HPDE6-E6E7 (cell line): Measurements from ENCODE around the gene PHF3.
A peak's percentile ranks its signal among the peaks of the same experiment; 100 is the strongest.
"Not testable (repeated sequence)": the region's sequence is repeated elsewhere in the genome, so short reads cannot be mapped to it uniquely, and the experiment has no call there.

Experiments used
- DNase-seq: peaks from one replicate; pipeline ENCODE4 v3.0.0; 2011; ENCODE audit warnings: missing footprints; ENCODE audit errors: extremely low spot score

The PHF3 gene

GRCh38 chr6:63709148-63709547 is 73.5 kb downstream of the PHF3 start:
- no peak for DNase-seq

- DNase-seq, result no peak
Measured at GRCh38 chr6:63713332-63713731, 77.7 kb downstream of the PHF3 start.

- no peak for DNase-seq
Measured at GRCh38 chr6:63714091-63714490, 78.5 kb downstream of the PHF3 start.

GRCh38 chr6:63716169-63716568 is 80.6 kb downstream of the PHF3 start:
- DNase-seq, result no peak

- no peak for DNase-seq
Measured at GRCh38 chr6:63721181-63721580, 85.6 kb downstream of the PHF3 start.

GRCh38 chr6:63724721-63725120 is 89.1 kb downstream of the PHF3 start:
- DNase-seq, result no peak

- no peak for DNase-seq
Measured at GRCh38 chr6:63730311-63730710, 94.7 kb downstream of the PHF3 start.

GRCh38 chr6:63731930-63732329 is 96.3 kb downstream of the PHF3 start:
- no peak for DNase-seq

GRCh38 chr6:63732336-63732735 is 96.7 kb downstream of the PHF3 start:
- DNase-seq, result peak; percentile 9

- peak; percentile 4 for DNase-seq
Measured at GRCh38 chr6:63734923-63735322, 99.3 kb downstream of the PHF3 start.

GRCh38 chr6:63738190-63738589 is 102.6 kb downstream of the PHF3 start:
- not testable (repeated sequence) for DNase-seq

GRCh38 chr6:63739094-63739687 is 103.6 kb downstream of the PHF3 start:
- no peak for DNase-seq

- DNase-seq, result peak; percentile 13
Measured at GRCh38 chr6:63740709-63741108, 105.1 kb downstream of the PHF3 start.

- DNase-seq, result peak; percentile 16
Measured at GRCh38 chr6:63742060-63742459, 106.5 kb downstream of the PHF3 start.

GRCh38 chr6:63743691-63744090 is 108.1 kb downstream of the PHF3 start:
- no peak for DNase-seq

GRCh38 chr6:63744810-63745209 is 109.2 kb downstream of the PHF3 start:
- no peak for DNase-seq

GRCh38 chr6:63745784-63746183 is 110.2 kb downstream of the PHF3 start:
- no peak for DNase-seq

GRCh38 chr6:63750400-63750799 is 114.8 kb downstream of the PHF3 start:
- DNase-seq, result no peak

GRCh38 chr6:63757275-63757674 is 121.7 kb downstream of the PHF3 start:
- not testable (repeated sequence) for DNase-seq

GRCh38 chr6:63757826-63758225 is 122.2 kb downstream of the PHF3 start:
- DNase-seq, result no peak

GRCh38 chr6:63759605-63760105 is 124.1 kb downstream of the PHF3 start:
- DNase-seq, result no peak

- DNase-seq, result no peak
Measured at GRCh38 chr6:63760199-63760598, 124.6 kb downstream of the PHF3 start.

- DNase-seq, result no peak
Measured at GRCh38 chr6:63764318-63764916, 128.8 kb downstream of the PHF3 start.
